Activated CD8-positive, alpha-beta memory T cell treated with anti-CD3 and anti-CD28 coated beads for 48 hours (primary cell): ENCODE results near the gene SAXO1.

Experiments
- DNase-seq, 3 experiments: peaks; one replicate each; pipeline ENCODE4 v3.0.0-alpha.2; 2020; ENCODE audit warnings: low read depth in 2 of 3, low spot score in 2 of 3

Gene SAXO1

DNA sequence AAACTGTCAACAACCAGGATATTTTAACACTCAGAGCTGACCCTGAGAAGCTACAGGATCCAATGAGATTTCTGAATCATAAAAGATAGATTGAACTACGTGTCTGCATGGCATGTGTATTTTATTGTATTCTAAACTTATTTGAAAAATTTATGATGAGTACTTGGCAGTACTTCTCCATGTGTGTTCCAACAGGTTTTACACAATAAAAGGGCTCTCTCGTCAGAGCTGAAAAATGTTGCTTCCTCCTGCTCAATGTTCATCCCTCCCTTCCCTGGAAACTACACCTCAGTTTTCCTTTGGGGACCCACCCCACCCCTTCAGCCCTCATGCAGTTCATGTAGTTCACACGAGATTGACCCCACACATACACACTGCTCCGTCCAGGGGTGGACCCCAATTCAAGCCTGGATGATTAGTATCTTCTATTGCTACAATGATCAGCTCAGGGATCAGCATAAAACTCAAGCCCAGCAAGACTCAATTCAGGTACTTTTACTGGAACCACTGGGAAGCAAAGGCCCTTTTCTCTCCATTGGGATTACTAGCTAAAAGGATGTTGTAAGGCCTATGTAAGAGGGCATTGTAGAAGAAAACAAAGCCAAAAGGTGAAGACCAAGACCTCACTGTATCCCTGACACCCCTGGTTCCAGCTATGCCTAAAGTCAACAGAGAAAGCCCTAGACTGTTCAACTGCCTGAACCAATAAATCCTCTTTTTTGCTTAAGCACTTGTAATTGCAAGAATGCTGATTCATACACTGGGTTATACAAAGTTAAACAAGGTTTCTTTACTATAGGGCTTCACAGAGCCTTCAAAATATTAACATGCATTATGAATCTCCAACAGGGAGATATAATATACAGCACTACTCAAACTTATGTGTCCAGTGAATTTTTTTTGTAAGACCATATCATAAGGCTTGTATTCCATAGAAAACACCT, 112.6 kb downstream of the SAXO1 start:
- DNase-seq: no peak

- no peak for DNase-seq
Measured at GRCh38 chr9:18911714-18912342, 121.2 kb downstream of the SAXO1 start.

- no peak for DNase-seq
Measured at GRCh38 chr9:18910916-18911315, 122.1 kb downstream of the SAXO1 start.

DNA sequence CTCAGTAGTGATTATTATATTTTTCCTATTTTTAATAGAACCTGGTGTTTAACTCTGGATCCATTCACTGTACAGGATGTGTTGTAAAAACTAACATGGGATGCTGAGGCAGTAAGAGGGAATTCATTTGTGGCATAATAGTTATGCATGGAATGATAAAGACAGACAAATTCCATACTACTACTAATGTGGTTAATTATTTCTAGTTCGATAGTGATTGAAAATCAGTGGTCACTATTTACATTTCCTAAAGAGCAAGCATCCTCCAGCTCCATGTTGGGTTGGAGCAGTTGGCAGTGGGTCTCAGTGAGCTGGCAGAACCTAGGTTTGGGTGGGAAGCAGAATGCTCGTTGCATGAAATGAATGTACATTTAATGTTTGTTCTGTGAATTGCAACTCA, 122.6 kb downstream of the SAXO1 start:
- no peak for DNase-seq

DNA sequence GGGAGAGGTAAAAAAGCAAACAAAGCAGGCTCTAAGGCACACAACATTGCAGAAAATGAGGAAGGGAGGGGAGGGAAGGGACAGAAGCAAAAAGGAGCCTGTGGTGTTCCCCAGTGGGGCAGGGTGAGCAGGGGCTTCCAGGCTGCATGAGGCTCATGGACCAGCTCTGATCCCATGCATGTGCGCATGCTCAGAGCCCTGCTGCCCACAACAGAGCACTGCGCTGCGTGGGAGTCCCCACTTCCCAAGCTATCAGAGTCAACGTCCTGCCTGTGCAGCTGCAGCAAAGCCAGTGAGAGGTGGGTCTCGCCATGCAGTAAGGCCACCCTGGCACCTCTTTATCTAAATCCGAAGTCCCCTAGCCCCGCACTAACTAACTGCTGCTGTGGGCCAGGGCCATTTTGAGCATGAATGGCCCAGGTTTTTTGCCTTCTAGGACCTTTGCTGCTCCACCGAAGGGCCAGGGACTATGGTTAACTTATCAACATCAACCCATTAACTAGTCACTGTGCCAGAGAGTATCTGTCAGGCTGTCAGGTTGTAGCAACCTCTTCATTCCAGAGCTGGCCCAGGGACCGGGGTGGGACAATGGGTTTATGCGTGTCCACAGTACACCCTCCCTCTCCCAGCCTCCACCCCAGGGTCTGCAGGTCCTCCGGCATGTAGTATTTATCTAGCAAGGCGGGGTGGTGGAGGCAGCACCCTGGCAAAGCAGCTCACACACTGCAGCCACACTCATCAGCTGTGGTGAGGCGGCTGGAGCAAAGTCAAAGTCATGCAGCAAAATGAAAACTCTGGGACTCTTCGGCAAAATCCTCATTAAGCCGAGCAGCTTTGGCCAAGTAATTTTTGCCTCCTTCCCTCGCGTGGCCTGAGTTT, 123.6 kb downstream of the SAXO1 start:
- no peak for DNase-seq

DNA sequence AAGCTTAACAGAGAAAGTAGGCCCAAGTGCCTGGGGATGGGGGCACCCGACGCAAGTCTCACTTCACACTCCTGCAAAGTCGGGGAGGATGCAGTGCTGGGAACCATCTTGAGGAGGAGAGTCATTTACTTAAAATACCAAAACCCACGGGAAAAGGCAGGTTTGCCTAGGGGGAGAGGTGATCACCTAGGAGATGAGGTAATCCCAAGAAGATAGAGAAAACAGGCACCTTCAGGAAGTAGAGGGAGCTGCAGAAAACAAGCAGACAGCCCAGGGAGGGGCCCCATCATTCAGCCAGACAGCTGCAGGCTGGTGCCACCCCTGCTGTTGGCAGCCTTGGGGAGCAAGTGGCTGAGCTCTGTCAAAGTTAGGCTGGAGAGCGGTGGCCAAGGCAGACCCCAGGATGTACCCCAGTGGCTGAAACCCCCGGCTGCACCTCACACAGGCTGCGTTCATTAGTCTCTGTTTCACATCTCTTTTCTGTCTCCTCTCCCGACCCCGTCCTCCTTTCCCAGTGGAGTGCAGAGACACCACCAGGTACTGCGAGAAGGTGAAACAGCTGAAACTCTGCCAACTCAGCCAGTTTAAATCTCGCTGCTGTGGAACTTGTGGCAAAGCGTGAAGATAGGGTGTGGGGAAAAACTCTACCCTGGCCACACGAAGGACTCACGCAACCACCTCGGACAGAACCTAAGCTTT, 124.9 kb downstream of the SAXO1 start:
- no peak for DNase-seq

GRCh38 chr9:18906656-18907395, 126.2 kb downstream of the SAXO1 start:
- no peak for DNase-seq

- no peak for DNase-seq
Measured at GRCh38 chr9:18905883-18906629, 127.0 kb downstream of the SAXO1 start.

- DNase-seq: no peak
Measured at GRCh38 chr9:18905028-18905882, 127.8 kb downstream of the SAXO1 start.

DNA sequence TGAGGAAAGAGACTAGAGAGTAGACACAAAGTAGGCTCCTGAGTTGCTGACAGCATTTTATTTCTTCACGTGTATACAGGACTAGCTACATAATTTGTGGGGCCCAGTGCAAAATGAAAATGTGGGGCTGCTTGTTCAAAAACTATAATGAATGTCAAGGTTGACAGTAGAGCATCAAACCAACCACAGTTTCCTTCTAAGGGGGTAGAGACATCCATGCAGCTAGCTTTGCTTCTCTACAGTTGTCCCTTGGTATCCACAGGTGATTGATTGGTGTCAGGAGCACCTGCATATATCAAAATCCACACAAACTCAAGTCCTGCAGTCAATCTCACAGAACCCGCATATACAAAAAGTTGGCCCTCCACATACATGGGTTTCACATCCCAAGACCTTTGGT, 129.6 kb downstream of the SAXO1 start:
- DNase-seq: no peak

GRCh38 chr9:18896531-18897179, 136.4 kb downstream of the SAXO1 start:
- no peak for DNase-seq

DNA sequence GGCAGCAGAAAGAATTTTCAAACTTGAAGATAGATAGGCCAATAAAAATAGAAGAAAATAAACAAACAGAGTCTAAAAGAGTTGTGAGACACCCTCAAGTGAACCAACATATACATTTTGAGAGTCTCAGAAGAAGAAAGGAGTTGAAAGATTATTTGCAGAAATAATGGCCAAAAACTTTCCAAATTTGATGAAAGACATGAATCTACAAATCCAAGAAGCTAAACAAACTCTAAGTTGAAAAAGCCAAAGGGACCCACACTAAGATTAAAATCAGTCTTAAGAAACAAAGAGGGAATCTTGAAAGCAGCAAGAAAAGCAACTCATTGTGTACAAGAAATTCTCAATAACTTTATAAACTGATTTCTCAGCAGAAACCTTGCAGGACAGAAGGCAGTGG, 137.0 kb downstream of the SAXO1 start:
- no peak for DNase-seq

DNA sequence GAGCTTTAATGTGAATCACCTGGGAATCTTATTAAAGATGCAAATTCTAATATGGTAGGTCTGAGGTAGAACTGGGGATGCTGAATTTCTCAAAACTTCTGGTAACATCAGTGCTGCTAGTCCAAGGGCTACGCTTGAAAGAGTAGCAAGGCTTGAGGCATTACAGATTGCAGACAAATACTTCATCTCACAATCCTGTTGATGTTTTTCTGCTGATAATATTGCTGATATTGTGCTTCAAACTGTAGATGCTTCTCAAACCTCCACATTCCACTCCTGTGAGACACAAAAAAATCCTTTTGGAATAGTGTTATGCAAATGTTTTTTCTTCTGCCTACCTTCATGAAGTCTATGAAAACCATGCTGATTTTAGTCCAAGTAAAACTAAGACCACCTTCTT, 139.5 kb downstream of the SAXO1 start:
- DNase-seq: no peak

DNA sequence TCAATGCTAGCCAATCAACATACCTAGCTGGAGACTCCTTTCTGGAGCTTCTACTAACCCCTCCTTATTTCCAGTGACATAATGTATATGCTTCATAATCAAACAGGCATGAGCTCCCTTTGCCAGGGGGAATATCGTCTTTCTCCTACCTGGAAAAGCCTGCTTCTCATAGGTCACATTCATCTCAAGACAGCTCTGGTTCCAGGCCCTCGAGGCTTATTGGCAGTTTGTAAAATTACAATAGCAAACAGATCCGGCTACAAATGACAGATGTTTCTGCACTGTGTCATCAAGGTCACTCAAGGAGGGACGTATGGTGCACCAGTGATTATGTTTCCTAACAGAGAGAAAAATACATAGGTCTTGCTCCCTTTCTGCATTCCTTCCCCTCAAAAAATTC, 140.0 kb downstream of the SAXO1 start:
- DNase-seq: no peak

DNA sequence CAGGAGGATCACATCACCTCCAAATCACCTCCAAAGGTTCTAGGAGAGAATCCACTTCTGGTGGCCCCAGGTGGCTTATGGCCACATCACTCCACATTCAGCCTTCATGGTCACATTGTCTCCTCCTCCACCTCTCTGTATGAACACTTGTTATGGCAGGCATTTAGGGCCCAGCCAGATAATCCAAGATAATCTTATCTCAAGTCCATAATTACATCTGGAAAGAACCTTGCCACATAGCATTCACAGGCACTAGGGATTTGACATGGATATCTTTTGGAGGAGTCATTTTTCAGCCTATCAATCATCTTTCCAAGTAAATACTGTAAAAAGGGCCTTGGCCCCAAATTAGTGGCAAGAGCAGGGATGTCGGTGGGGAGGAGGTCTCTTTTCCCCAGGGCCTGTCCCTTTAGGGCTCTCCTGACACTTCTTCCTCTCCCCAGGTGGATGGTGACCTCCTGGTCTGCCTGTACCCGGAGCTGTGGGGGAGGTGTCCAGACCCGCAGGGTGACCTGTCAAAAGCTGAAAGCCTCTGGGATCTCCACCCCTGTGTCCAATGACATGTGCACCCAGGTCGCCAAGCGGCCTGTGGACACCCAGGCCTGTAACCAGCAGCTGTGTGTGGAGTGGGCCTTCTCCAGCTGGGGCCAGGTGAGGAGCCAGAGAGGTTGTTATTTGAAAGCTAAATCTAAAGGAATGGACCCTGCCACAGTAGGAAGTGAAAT, 140.9 kb downstream of the SAXO1 start:
- DNase-seq: no peak

DNA sequence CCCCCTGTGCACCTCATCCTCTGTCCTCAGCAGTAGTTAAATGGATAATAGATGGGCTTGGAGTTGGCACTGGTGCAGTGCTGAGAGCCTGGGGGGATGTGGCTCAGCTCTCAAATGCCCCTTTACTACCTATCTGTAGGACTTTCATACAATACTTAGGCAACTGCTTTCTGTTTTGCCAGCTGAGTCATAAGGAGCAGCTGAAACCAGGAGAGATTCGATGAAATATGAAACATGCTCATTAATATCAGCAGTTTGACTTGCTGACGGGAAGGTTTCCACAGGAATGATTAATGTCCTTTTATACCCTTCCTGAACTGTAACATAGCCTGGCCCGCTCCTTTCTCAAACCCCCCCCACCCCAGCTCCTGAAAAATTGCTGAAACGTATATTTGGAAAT, 142.6 kb downstream of the SAXO1 start:
- DNase-seq: no peak

GRCh38 chr9:18889550-18889949, 143.5 kb downstream of the SAXO1 start:
- DNase-seq: no peak

DNA sequence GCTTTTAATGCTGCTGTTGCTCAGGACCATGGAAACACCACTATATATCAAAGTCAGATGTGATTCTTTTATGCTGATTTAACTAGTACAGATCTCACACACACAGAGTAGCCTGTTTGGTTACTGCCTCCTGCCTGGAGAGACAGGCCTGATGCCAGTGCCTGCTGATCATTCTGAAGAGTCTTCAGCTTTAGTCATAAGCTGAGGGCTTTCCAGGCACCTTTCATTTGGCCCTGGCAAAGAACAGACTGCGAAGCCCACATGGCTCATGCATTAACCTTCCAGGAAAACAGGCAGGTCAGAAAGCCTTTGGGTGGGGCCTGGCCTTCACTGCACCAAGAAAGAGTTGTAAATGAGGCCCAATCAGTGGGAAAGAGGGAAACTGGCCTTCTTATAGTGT, 144.7 kb downstream of the SAXO1 start:
- DNase-seq: no peak
